HG03159 (cell line): ENCODE data around the gene ZNF37A.
"Not testable (repeated sequence)": the region's sequence is repeated elsewhere in the genome, so short reads cannot be mapped to it uniquely, and the experiment has no call there.

Source experiments
- ATAC-seq: cut with Tn5 transposase; IDR thresholded peaks from one replicate; pipeline ENCODE4 v1.9.1; 2021; ENCODE audit warnings: mild to moderate bottlenecking, moderate library complexity; ENCODE audit not compliant: unreplicated experiment

ZNF37A gene

DNA sequence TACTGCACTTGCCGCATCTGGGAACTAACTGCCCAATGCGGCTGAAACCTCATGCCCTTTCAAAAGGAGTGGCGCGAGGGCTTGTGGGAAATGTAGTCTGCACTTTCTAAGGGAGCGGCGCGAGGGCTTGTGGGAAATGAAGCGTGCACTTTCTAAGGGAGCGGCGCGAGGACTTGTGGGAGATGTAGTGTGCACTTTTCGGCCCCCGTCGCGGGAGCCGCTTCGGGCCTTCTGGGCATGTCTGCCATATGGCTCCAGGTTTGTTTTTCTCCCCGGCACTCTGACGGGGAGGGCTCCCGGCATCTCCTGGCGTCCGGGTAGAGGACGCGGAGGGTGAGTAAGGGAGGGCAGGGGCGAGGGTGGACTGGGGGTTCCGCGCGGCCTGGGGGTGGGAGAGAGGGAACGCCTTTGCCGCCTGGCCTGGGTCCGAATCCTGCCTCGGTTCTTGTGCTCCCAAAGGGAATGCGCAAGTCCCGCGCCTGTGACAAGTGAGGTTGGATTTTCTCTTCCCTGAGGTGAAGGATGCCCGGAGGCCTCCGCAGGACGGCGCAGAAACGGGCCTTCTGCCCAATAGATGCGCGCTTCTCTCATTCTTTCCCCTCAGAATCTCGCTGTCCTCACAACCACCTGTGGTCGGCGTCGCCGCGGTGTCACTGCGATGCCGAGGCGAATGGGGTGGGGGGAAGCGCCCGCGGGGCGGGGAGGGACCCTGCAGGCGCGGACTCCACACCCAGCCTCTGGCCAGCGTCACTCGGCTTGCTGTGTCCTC is at the start of gene ZNF37A:
Gene ZNF37A, plus strand, starts transcription at position 180 of the 769 bp plus-strand sequence. CDS start 2,281 bp downstream, outside the sequence.
- peak; percentile 98 for ATAC-seq

DNA sequence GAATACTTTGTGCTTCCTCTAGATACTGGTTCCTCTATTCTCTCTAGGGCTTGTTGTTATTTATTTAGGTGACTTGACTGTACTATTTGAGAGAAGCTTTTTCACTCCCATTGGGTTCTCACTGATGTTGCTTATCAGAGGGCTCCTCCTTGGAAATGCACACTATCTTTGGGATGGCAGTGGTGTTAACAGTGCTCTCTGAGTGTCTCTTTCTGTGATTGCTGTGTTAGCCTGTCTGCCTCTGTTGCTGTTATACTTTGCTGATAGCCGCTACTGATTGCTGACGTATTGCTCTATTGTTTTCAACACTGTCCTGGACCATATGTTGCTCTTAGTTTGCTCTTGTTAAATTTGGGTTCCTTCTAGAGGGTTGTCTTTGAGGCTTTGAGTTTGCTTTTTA is 49.0 kb upstream of the ZNF37A start:
- no peak for ATAC-seq

DNA sequence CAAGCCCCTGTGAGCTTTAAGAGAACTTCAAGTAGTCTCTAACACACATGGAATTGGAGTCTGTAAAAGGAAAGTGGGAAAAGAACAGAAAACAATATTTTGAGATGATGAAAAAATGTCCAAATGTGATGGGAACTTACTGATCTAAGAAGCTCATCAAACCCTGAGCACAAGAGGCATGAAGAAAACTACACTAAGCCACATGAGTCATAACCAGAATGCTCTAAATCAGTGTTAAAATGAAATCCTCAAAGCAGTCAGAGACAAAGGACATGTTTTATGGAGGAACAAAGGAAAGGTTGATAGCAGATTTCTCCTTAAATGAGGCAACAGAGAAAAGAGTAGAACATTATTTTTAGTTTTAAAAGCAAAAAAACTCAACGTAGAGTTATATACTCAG is 46.5 kb upstream of the ZNF37A start:
- ATAC-seq: no peak

DNA sequence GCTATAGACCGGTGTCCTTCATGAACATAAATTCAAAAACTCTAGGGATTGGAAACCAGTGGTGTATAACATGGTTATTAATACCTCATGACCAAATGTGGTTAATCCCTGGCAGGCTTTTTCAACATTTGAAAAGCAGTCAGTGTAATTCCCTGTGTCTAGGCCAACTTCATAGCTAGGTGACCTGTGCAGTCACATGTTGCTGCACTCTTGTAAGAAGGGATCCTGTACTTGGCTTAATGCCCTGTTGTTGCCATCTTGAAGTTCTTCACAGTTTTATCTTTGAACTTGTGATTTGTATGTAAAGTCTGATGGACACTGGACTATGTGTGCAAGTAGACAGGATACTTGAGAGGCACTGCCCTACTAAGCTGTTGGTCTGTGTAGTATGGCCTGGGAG is 43.9 kb upstream of the ZNF37A start:
- no peak for ATAC-seq

DNA sequence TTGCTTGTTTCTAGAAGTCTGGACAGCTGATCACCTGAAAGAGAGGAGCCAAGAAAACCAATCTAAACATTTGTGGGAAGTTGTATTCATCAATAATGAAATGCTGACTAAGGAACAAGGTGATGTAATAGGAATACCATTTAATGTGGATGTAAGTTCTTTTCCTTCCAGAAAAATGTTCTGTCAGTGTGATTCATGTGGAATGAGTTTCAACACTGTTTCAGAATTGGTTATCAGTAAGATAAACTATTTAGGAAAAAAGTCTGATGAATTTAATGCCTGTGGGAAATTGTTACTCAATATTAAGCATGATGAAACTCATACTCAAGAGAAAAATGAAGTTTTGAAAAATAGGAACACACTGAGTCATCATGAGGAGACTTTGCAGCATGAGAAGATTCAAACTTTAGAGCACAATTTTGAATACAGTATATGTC is 39.8 kb upstream of the ZNF37A start:
- no peak for ATAC-seq

DNA sequence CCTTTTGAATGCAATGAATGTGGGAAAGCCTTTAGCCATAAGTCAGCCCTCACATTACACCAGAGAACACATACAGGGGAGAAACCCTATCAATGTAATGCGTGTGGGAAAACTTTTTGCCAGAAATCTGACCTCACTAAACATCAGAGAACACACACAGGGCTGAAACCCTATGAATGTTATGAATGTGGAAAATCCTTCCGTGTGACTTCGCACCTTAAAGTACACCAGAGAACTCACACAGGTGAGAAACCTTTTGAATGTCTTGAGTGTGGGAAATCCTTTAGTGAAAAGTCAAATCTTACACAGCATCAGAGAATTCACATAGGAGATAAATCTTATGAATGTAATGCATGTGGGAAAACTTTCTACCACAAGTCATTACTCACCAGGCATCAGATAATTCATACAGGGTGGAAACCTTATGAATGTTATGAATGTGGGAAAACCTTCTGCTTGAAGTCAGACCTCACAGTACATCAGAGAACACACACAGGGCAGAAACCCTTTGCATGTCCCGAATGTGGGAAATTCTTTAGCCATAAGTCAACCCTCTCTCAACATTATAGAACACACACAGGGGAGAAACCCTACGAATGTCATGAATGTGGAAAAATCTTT is 38.8 kb upstream of the ZNF37A start:
- not testable (repeated sequence) for ATAC-seq

DNA sequence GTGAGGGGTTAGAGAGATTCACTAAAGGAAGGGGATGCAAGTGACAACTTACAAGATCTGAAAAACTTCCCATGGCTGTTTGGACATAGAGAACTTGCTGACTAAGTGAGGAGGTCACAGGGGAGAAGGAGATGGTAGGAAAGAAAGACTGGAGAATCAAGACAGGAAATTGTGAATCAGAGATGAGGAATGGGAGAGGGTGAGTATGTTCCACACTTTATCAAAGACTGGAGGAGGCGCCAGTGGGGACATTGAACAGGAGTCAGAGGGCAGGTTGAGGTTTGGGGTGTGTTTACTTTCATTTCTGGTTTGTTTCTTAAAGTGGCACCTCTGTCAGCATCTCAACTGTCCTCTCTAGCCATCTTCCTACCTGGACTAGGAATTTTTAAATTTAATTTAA is 24.5 kb upstream of the ZNF37A start:
- not testable (repeated sequence) for ATAC-seq

DNA sequence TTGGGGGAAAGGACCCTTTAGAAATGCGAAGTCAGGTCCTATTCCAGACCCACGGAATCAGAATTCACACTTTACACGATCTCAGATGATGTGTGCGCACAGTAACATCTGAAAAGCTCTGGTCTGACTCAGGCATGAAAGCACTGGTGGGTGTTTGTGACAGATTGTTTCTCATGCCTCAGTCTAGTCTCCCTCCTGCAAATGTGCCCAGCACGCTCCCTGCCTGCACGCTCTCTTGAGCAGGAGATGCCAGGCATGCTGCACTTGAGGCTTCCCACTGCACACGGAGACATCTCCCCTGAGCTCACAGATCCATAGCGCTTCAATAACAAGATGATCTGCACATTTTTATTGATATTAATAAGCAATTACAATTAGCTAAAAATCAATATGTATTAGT is 23.6 kb upstream of the ZNF37A start:
- ATAC-seq: no peak

DNA sequence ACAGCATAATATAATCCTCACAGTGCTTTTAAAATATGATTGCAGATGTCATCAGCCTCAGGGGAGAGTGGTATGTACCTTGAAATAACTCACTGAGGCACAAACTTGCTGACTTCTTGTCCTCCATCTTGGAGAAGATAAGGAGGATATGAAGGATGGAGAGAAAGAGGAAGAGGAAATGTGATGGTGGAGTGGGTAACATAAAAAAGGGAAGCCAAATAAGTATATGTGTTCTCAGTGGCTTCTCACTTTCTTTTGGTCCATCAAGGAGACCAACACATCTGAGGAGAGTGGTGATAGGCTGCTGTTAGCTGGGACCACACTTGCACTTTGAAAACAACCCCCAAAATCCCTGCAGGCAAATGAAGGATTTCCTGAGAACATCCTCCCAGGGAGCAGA is 21.6 kb upstream of the ZNF37A start:
- no peak for ATAC-seq

DNA sequence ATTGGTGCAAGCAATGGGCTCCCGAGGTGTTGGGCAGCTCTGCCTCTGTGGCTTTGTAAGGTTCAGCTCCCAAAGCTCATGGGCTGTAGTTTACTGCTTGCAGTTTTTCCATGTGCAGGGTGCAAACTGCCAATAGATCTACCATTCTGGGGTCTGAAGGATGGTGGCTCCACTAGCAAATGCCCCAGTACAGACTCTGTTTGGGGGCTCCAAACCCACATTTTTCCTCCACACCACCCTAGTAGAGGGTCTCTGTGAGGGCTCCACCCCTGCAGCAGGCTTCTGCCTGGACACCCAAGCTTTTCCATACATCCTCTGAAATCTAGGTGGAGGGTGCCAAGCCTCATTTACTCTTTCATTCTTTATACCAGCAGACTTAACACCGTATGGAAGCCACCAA is 17.4 kb upstream of the ZNF37A start:
- no peak for ATAC-seq

DNA sequence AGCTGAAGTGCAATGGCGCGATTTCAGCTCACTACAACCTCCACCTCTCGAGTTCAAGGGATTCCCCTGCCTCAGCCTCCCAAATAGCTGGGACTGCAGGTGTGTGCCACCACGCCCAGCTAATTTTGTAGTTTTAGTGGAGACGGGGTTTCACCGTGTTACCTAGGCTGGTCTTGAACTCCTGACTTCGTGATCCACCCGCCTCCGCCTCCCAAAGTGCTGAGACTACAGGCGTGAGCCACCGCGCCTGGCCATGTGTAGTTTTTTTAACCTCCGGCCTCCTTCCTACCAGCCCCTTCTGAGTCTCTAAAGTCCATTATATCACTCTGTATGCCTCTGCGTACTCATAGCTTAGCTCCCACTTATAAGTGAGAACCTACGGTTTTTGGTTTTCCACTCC is 819 bp upstream of the ZNF37A start:
- not testable (repeated sequence) for ATAC-seq

DNA sequence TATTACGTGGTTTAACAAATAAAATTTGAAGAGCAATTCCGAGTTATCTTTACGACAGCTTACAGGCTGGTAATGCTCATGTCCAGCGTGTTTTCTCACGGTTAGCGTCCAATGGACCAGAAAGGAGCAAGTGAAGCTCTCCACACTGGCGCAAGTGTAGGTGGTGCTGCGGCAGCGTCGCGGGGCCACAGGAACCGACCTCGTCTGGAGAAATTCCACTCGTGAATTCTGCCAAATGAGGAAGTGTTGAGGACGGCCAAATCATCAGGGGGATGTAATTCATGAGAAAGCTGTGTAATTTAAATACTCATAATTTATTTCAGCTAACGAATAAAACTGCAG is 350 bp upstream of the ZNF37A start:
- peak; percentile 24 for ATAC-seq

DNA sequence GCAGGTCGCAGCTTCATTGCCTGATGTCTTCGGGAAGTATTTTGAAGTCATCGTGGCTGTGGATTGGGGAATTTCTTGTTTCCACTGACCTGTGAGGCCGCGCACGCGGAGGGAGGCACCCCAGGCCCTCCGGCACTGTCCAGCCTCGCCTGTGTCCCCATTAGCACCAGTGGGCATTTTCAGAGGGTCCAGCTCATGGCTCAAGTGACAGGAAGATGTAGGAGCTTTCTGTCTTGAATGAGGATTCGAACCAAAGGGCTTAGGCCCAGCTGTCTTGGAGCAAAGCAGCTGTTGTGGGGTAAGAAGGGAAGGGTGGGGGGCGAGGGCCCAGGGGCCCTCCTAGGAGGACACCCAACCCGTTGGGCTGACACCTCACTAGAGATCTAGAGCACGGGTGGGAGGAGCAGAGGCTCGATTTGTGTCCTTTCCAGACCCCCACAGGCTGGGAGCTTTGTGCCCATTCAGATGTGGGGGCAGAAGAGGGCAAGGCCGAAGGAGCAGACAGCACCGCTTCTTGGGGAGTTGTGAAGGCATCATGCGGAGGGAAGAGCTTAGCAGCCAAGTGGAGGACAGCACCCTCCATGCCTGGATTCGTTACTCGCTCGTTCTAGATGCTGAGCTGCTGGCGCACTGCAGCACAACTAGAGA is 914 bp downstream of the ZNF37A start:
- ATAC-seq: no peak

DNA sequence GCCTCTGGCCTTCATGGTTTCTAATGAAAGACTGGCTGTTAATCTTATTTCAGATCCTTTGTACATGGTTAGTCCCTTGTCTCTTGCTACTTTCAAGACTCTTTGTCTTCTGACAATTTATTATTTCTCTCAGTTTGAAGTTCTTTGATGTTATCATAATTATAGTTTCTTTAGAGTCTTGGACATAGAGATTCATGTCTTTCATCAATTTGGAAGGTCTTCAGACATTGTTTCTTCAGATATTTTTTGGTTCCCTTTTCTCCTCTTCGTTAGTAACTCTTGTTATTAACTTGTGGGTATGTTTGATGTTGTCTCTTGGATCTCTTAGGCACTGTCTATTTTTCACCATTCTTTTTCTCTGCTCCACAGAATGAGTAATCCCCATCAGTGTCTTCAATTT is 8.7 kb downstream of the ZNF37A start:
- ATAC-seq: no peak

DNA sequence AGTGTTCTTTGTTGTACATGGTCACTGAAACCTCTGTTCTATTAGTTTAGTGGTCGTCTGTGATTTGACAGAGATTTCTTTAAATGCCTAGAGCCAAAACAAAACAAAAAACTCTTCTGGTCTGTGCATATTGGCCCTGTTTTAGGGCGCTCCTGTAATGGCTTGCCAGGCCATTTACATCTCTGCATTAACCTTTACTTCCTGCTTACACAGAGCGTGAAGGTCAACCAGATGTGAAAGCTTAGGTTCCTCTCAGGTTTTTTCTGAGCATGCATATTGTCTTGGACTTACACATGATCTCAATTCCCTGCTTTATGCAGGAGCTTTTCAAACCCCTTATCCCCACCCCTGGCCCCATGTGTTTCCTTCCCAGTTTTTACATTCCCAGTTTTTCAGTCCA is 9.6 kb downstream of the ZNF37A start:
- no peak for ATAC-seq

DNA sequence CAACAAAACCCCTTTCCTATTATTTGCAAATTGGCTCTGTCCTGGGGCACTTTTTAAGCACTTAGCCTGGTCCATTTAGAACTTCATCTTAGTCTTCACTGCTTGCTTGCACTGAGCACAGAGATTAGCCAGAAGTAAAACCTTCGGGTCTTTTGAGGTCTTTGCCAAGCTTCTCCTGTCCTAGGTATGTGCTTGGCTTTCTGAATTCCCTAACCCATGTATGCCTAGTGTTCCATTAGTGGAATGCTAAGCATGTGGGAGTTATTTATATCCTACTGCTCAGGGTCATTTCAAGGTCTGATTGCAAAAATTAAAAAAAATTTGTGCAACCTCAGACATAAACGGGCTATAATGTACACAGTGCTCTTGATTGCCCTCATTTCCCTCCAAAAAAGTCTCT is 18.0 kb downstream of the ZNF37A start:
- no peak for ATAC-seq

DNA sequence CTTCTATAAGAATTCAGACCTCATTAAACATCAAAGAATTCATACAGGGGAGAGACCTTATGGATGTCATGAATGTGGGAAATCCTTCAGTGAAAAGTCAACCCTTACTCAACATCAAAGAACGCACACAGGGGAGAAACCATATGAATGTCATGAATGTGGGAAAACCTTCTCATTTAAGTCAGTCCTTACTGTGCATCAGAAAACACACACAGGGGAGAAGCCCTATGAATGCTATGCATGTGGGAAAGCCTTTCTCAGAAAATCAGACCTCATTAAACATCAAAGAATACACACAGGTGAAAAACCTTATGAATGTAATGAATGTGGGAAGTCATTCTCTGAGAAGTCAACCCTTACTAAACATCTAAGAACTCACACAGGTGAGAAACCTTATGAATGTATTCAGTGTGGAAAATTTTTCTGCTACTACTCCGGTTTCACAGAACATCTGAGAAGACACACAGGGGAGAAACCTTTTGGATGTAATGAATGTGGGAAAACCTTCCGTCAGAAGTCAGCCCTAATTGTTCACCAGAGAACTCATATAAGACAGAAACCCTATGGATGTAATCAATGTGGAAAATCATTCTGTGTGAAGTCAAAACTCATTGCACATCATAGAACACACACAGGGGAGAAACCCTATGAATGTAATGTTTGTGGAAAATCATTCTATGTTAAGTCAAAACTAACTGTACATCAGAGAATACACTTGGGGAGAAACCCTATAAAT is 24.1 kb downstream of the ZNF37A start:
- no peak for ATAC-seq

DNA sequence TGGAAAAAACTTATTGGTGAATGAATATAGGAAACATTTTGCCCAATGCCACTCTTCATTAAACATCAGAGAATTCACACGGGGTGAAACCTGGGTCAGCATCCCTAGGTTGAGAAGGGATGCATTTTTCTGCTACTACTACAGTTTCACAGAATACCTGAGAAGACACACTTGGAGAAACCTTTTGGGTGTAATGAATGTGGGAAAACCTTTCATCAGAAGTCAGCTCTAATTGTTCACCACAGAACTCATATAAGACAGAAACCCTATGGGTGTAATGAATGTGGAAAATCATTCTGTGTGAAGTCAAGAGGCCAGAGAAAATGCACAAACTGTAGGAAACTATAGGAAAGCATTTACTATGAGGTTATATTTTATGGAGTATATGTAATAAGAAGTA is 24.9 kb downstream of the ZNF37A start:
- ATAC-seq: no peak

DNA sequence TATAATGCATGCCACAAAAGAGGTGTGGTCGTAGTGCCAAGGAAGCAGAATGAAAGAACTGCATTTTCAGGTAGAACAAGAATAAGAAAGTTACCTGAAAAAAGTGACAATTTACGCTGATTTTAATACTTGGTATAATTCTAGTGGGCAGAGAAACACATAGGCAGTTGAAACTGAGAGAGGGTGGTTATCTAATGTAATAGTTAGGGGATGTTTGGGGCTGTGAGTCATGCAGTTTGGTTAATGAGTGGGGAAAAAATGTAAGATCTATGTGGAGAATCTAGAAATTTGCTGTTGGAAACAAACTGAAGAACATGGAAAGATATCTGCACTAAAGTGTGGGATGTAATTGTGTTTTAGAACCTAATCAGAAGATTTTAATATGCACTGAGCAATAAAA is 33.7 kb downstream of the ZNF37A start:
- ATAC-seq: no peak

DNA sequence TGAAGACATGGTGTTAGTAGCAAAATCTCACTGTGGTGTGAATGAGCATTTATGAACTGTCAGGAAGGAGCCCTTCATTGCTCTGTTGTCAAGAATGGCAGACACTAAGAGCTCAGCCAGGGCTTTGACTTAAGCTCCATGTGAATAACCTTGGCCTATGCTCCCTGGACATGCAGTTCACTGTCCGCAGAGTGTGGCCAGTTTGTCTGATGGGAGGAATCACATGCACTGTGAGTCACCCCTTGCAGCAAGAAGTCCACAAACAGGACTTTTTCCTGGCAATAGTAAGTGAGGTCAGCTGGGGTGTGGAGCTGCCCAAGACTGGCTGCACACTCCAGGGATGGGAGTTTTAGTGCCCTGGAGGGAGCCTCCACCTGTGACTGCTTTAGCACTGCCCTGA is 49.5 kb downstream of the ZNF37A start:
- ATAC-seq: no peak

DNA sequence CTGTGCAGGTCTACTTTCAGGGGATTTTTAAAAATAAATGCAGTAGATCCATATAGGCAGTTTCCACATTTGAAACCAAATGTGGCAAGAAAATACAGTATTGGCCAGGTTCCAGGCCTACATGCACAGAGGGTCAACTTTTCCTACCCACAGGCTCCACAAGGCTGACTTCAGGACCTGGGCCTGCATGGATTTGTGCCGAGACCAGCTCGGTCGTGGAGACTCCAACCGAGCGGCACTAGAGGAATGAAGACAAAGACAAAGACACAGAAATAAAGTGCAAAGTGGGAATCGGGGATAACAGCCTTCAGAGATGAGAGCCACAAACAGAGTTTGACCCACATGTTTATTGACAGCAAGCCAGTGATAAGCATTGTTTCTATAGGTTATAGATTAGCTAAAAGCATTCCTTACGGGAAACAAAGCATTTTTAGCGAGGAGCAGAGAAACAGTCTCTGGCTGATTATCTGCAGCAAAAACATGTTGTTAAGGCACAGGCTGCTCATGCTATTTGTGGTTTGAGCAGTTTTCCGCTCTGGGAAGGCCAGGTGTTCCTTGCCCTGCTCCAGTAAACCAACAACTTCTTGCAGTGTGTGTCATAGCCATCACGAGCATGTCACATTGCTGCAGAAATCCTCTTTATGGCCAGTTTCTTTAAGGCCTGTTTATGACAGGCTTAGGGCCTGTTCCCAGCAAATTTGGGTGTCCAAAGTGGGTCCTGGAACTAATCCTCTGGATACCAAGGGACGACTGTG is 52.6 kb downstream of the ZNF37A start:
- no peak for ATAC-seq
